IMR-90 (cell line): ENCODE measurements around the gene FYCO1. TPM values are rescaled to one million over a fixed set of nuclear protein-coding genes. Genes with fewer than 3 reads are reported as not detected.

Experiments
- ATAC-seq: fragments of 200-7000 bp; cut with Tn5 transposase; 2 replicates; pipeline ENCODE4 v1.9.1; 2020; ENCODE audit warnings: low read depth, mild to moderate bottlenecking, moderate library complexity
- BruUV-seq: library from RNA; stranded (reverse); fragments of 400-500 nt; replicated peaks from 2 replicates; lab custom pipeline; 2021; lab: Mats Ljungman, UMichigan
- CTCF ChIA-PET: fragments of 300-600 bp; formaldehyde crosslinking; extraction: SDS; loops from one replicate; lab custom pipeline; 2021; ENCODE audit warnings: antibody characterized with exemption; lab: Yijun Ruan, JAX
- POLR2A ChIA-PET: fragments of 300-600 bp; sonication (Branson Sonifier 250); formaldehyde crosslinking; loops from one replicate; lab custom pipeline; 2022; ENCODE audit warnings: antibody characterized with exemption; ENCODE audit not compliant: unreplicated experiment; lab: Charles Lee
- DNase-seq: peaks from one replicate; pipeline ENCODE4 v3.0.0; 2013
- H2AFZ ChIP-seq: replicated peaks from 2 replicates; pipeline ENCODE3; 2013; ENCODE audit warnings: low read length, mild to moderate bottlenecking; ENCODE audit not compliant: poor library complexity
- H2AK5ac ChIP-seq: 2 replicates; pipeline ENCODE4 v1.6.1; 2013; ENCODE audit warnings: low read depth, low read length, inconsistent platforms
- H2AK9ac ChIP-seq: replicated peaks from 2 replicates; pipeline ENCODE3; 2013; ENCODE audit warnings: mild to moderate bottlenecking, low read depth, low read length, moderate library complexity; ENCODE audit not compliant: poor library complexity
- H2BK120ac ChIP-seq: 2 replicates; pipeline ENCODE4 v1.6.1; 2013; ENCODE audit warnings: low read depth, low read length, inconsistent platforms
- H2BK15ac ChIP-seq: 3 replicates; pipeline ENCODE4 v1.6.1; 2013; ENCODE audit warnings: low read depth, low read length, inconsistent platforms
- H2BK20ac ChIP-seq: 2 replicates; pipeline ENCODE4 v1.6.1; 2013; ENCODE audit warnings: low read depth, mild to moderate bottlenecking, inconsistent platforms, low read length, moderate library complexity
- H2BK5ac ChIP-seq: 2 replicates; pipeline ENCODE4 v1.6.1; 2013; ENCODE audit warnings: mild to moderate bottlenecking, low read depth, low read length, inconsistent platforms; ENCODE audit not compliant: poor library complexity, severe bottlenecking
- H3K14ac ChIP-seq: replicated peaks from 2 replicates; pipeline ENCODE4 v1.6.1; 2013; ENCODE audit warnings: low read depth, low read length, inconsistent platforms
- H3K18ac ChIP-seq: 2 replicates; pipeline ENCODE4 v1.6.1; 2013; ENCODE audit warnings: low read depth, low read length, control low read depth
- H3K23ac ChIP-seq: 2 replicates; pipeline ENCODE4 v1.6.1; 2013; ENCODE audit warnings: low read depth, low read length, inconsistent platforms
- H3K27ac ChIP-seq: 2 replicates; pipeline ENCODE4 v1.5.1; 2013; ENCODE audit warnings: mild to moderate bottlenecking, control low read depth, low read length; ENCODE audit not compliant: insufficient read depth
- H3K27me3 ChIP-seq: 2 replicates; pipeline ENCODE4 v1.6.1; 2013; ENCODE audit warnings: low read length; ENCODE audit not compliant: control insufficient read depth, insufficient read depth
- H3K36me3 ChIP-seq: 2 replicates; pipeline ENCODE4 v1.6.1; 2013; ENCODE audit warnings: low read length, mixed read lengths; ENCODE audit not compliant: control insufficient read depth, insufficient read depth
- H3K4ac ChIP-seq: 2 replicates; pipeline ENCODE4 v1.6.1; 2013; ENCODE audit warnings: low read depth, low read length, inconsistent platforms
- H3K4me1 ChIP-seq: 2 replicates; pipeline ENCODE4 v1.6.1; 2013; ENCODE audit warnings: low read length, mixed read lengths; ENCODE audit not compliant: control insufficient read depth, insufficient read depth
- H3K4me2 ChIP-seq: 2 replicates; pipeline ENCODE4 v1.6.1; 2013; ENCODE audit warnings: low read depth, mild to moderate bottlenecking, control low read depth, low read length, moderate library complexity
- H3K4me3 ChIP-seq: 2 replicates; pipeline ENCODE4 v1.5.1; 2013; ENCODE audit warnings: low read depth, mild to moderate bottlenecking, control low read depth, low read length, moderate library complexity; ENCODE audit not compliant: insufficient read depth
- H3K56ac ChIP-seq: 2 replicates; pipeline ENCODE4 v1.6.1; 2013; ENCODE audit warnings: low read length, inconsistent platforms; ENCODE audit not compliant: insufficient read depth; ENCODE audit errors: extremely low read depth
- H3K79me1 ChIP-seq, 2 experiments: 2 replicates each; pipeline ENCODE4 v1.6.1; 2013; ENCODE audit warnings: low read length in 2 of 2, inconsistent platforms in 1 of 2, low read depth in 1 of 2
- H3K9ac ChIP-seq: 2 replicates; pipeline ENCODE4 v1.6.1; 2013; ENCODE audit warnings: low read depth, low read length, control low read depth
- H3K9me1 ChIP-seq: 2 replicates; pipeline ENCODE4 v1.6.1; 2013; ENCODE audit warnings: low read length, inconsistent platforms; ENCODE audit not compliant: insufficient read depth
- H3K9me3 ChIP-seq: 2 replicates; pipeline ENCODE4 v1.6.1; 2013; ENCODE audit warnings: low read length; ENCODE audit not compliant: control insufficient read depth, insufficient read depth
- H4K20me1 ChIP-seq: 2 replicates; pipeline ENCODE4 v1.6.1; 2013; ENCODE audit warnings: low read length, inconsistent platforms; ENCODE audit not compliant: insufficient read depth
- H4K5ac ChIP-seq: 2 replicates; pipeline ENCODE4 v1.6.1; 2013; ENCODE audit warnings: mild to moderate bottlenecking, low read depth, low read length, control low read depth
- H4K8ac ChIP-seq, 2 experiments: 2 replicates each; pipeline ENCODE4 v1.6.1; 2013; ENCODE audit warnings: low read depth in 2 of 2, low read length in 2 of 2, control low read depth in 1 of 2, inconsistent platforms in 1 of 2
- H4K91ac ChIP-seq: 2 replicates; pipeline ENCODE4 v1.6.1; 2013; ENCODE audit warnings: low read depth, low read length, inconsistent platforms; ENCODE audit not compliant: insufficient read depth
- BHLHE40 ChIP-seq: fragments of 150-350 bp; IDR thresholded peaks from 2 replicates; pipeline ENCODE4 v1.6.1; 2016; ENCODE audit warnings: mild to moderate bottlenecking, low read depth, low read length
- CEBPB ChIP-seq: IDR thresholded peaks from 2 replicates; pipeline ENCODE4 v1.6.1; 2012; ENCODE audit warnings: low read depth, low read length, improper control_type of control experiment
- CHD1 ChIP-seq: IDR thresholded peaks from 2 replicates; pipeline ENCODE4 v1.6.1; 2012; ENCODE audit warnings: low read depth, low read length, improper control_type of control experiment
- FOS ChIP-seq: fragments of 150-350 bp; IDR thresholded peaks from 2 replicates; pipeline ENCODE4 v1.6.1; 2016; ENCODE audit warnings: low read depth, low read length
- MAFK ChIP-seq: IDR thresholded peaks from 2 replicates; pipeline ENCODE4 v1.6.1; 2012; ENCODE audit warnings: low read depth, low read length, improper control_type of control experiment
- MAZ ChIP-seq: IDR thresholded peaks from 2 replicates; pipeline ENCODE4 v1.6.1; 2012; ENCODE audit warnings: low read depth, mild to moderate bottlenecking, low read length, improper control_type of control experiment, moderate library complexity, borderline replicate concordance
- MXI1 ChIP-seq: IDR thresholded peaks from 2 replicates; pipeline ENCODE4 v1.6.1; 2012; ENCODE audit warnings: low read depth, mild to moderate bottlenecking, low read length, moderate library complexity, borderline replicate concordance
- NFE2L2 ChIP-seq: fragments of 150-350 bp; IDR thresholded peaks from 2 replicates; pipeline ENCODE4 v1.6.1; 2016; ENCODE audit warnings: low read depth, mild to moderate bottlenecking, low read length
- POLR2A ChIP-seq: IDR thresholded peaks from 2 replicates; pipeline ENCODE4 v1.6.1; 2012; ENCODE audit warnings: mild to moderate bottlenecking, low read depth, low read length
- RAD21 ChIP-seq: IDR thresholded peaks from 2 replicates; pipeline ENCODE4 v1.6.1; 2012; ENCODE audit warnings: low read length, improper control_type of control experiment
- RCOR1 ChIP-seq: IDR thresholded peaks from 2 replicates; pipeline ENCODE4 v1.6.1; 2012; ENCODE audit warnings: mild to moderate bottlenecking, low read length, improper control_type of control experiment; ENCODE audit not compliant: insufficient replicate concordance
- RFX5 ChIP-seq: IDR thresholded peaks from 2 replicates; pipeline ENCODE4 v1.8.0; 2012; ENCODE audit warnings: low read depth, mild to moderate bottlenecking, low read length, moderate library complexity
- SMC3 ChIP-seq: fragments of 150-350 bp; IDR thresholded peaks from 2 replicates; pipeline ENCODE4 v1.6.1; 2016; ENCODE audit warnings: low read depth, mild to moderate bottlenecking, antibody characterized with exemption, low read length, moderate library complexity
- WGBS, 2 experiments: methylation state at CpG; one replicate each; pipeline versions ENCODE4 v1.1.5 to v1.1.7; 2013; ENCODE audit warnings: missing lambda C conversion rate in 2 of 2; ENCODE audit not compliant: insufficient read length in 1 of 2; ENCODE audit errors: extremely low coverage in 2 of 2; 5-methylcytosine and 5-hydroxymethylcytosine counted together
- dilution Hi-C: fragments of 300-500 bp; cut with HindIII; formaldehyde crosslinking; loops from one replicate; pipeline ENCODE4 v1.14.3; 2018; ENCODE audit warnings: low sequenced_read_pairs; ENCODE audit not compliant: unreplicated experiment
- in situ Hi-C: fragments of 300-500 bp; cut with MboI; formaldehyde crosslinking; loops from 3 replicates; pipeline ENCODE4 v1.14.3; 2019; ENCODE audit warnings: low sequenced_read_pairs, inconsistent platforms, mixed read lengths
- intact Hi-C: fragments of 100-400 bp; cut with micrococcal nuclease; formaldehyde crosslinking; loops from 2 replicates; pipeline ENCODE4 v1.10.0; 2022
- polyA plus RNA-seq, 3 experiments: library from polyadenylated mRNA; depleted of rRNA; stranded (reverse); fragments of >200 nt; gene quantifications; 2 replicates each; pipeline ENCODE4 v1.2.3, GENCODE V29; 2012; ENCODE audit warnings: low replicate concordance in 1 of 3
- total RNA-seq: library from RNA; depleted of rRNA; stranded (reverse); fragments of >200 nt; gene quantifications from 2 replicates; pipeline ENCODE4 v1.2.3, GENCODE V29; 2012
- TF ChIP-seq, protein P1 (sequence below): conservative IDR thresholded peaks from 2 replicates; pipeline ENCODE4 v1.5.1; 2012; ENCODE audit warnings: mild to moderate bottlenecking, low read depth, low read length, improper control_type of control experiment
- TF ChIP-seq, protein P2 (sequence below): fragments of 150-350 bp; IDR thresholded peaks from 2 replicates; pipeline ENCODE4 v1.6.1; 2017; ENCODE audit warnings: mild to moderate bottlenecking, antibody characterized with exemption, low read length, low read depth
- TF ChIP-seq, protein P3 (sequence below): fragments of 150-350 bp; IDR thresholded peaks from 2 replicates; pipeline ENCODE4 v1.6.1; 2016; ENCODE audit warnings: low read depth, mild to moderate bottlenecking, low read length, moderate library complexity, borderline replicate concordance

The FYCO1 gene
- total and polyA plus RNA-seq, 2 of the 4 experiments (the other 2 are of a cell fraction): 13.7 to 20.1 TPM

DNA sequence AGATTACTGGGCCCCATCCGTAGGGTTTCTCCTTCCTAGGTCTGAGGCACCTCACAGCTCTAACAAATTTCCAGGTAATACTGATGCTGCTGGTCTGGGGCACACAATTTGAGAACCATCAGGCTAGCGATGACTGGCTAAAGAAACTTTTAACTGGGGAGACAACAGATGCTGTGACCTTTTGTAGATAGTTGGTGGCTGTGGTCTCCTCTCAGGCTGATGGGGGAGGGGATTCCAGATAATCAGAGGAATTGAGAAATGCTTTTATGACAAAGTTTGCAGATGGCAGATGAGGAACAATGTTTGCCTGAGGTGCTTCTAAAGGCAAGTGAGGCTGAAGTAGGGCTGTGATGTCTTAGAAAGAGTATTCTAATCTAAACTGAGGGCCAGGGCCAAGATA is 123.1 kb downstream of the FYCO1 start:
- Histone ChIP-seq H3K56ac (no peak overlapping the region), H3K14ac (no peak overlapping the region), H2BK20ac (no peak overlapping the region), H3K9me1 (0 out of 2 replicates have a peak, but pooled peaks cover 2% of the 10 kb centered on the region), H4K5ac (no peak overlapping the region), H3K27ac (no peak overlapping the region), H2AK9ac (no peak overlapping the region), H3K36me3 (no peaks in the 10 kb centered on the region), H2BK15ac (no peak overlapping the region), H2AK5ac (no peak overlapping the region), H3K4me3 (no peak overlapping the region), H3K4me2 (no peak overlapping the region), H3K9ac (no peak overlapping the region), H3K23ac (no peak overlapping the region), H2BK5ac (no peak overlapping the region), H3K18ac (no peak overlapping the region), H3K9me3 (no peaks in the 10 kb centered on the region), H2AFZ (no peak overlapping the region), H3K4ac (no peak overlapping the region), H4K91ac (no peak overlapping the region), H2BK120ac (no peak overlapping the region), H4K20me1 (no peaks in the 10 kb centered on the region), H4K8ac (no peak overlapping the region), H3K79me1 (no peaks in the 10 kb centered on the region), H3K27me3 (peaks cover 48% of the 10 kb centered on the region), H3K4me1 (no peaks in the 10 kb centered on the region)
- ChIA-PET CTCF (no interaction called here), POLR2A (no interaction called here)
- DNase-seq (no peak), ATAC-seq (no peak)
- BruUV-seq: no TSS peak
- in situ Hi-C loops (no loop called here), intact Hi-C loops (no loop called here), dilution Hi-C loops (no loop called here)
- TF ChIP-seq MXI1 (no peak), FOS (no peak), CEBPB (no peak), MAFK (no peak), MAZ (no peak), RFX5 (no peak), CHD1 (no peak), BHLHE40 (no peak), SMC3 (no peak), RAD21 (no peak), RCOR1 (no peak), POLR2A (no peak), NFE2L2 (no peak)
- TF ChIP-seq, protein P1, sequence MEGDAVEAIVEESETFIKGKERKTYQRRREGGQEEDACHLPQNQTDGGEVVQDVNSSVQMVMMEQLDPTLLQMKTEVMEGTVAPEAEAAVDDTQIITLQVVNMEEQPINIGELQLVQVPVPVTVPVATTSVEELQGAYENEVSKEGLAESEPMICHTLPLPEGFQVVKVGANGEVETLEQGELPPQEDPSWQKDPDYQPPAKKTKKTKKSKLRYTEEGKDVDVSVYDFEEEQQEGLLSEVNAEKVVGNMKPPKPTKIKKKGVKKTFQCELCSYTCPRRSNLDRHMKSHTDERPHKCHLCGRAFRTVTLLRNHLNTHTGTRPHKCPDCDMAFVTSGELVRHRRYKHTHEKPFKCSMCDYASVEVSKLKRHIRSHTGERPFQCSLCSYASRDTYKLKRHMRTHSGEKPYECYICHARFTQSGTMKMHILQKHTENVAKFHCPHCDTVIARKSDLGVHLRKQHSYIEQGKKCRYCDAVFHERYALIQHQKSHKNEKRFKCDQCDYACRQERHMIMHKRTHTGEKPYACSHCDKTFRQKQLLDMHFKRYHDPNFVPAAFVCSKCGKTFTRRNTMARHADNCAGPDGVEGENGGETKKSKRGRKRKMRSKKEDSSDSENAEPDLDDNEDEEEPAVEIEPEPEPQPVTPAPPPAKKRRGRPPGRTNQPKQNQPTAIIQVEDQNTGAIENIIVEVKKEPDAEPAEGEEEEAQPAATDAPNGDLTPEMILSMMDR: no peak
- TF ChIP-seq, protein P2, sequence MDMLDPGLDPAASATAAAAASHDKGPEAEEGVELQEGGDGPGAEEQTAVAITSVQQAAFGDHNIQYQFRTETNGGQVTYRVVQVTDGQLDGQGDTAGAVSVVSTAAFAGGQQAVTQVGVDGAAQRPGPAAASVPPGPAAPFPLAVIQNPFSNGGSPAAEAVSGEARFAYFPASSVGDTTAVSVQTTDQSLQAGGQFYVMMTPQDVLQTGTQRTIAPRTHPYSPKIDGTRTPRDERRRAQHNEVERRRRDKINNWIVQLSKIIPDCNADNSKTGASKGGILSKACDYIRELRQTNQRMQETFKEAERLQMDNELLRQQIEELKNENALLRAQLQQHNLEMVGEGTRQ: no peak
- TF ChIP-seq, protein P3, sequence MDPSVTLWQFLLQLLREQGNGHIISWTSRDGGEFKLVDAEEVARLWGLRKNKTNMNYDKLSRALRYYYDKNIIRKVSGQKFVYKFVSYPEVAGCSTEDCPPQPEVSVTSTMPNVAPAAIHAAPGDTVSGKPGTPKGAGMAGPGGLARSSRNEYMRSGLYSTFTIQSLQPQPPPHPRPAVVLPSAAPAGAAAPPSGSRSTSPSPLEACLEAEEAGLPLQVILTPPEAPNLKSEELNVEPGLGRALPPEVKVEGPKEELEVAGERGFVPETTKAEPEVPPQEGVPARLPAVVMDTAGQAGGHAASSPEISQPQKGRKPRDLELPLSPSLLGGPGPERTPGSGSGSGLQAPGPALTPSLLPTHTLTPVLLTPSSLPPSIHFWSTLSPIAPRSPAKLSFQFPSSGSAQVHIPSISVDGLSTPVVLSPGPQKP: no peak
- WGBS, 2 experiments: 100% methylated on average over 1 of the region's 2 CpGs; no CpG with 5 or more reads in 1 of the 2 experiments
